Measurements from ENCODE around the gene SGCD.

DNA sequence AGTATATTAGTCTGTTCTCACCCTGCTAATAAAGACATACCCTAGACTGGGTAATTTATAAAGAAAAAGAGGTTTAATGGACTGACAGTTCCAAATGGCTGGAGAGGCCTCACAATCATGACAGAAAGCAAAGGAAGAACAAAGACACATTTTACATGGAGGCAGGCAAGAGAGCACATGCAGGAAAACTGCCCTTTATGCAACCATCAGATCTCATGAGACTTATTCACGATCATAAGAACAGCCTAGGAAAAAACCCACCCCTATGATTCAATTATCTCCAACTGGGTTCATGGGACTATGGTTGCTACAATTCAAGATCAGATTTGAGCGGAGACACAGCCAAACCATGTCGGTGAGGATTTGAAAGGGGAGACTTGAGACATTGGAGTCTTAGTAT lies 270.3 kb downstream of the SGCD start:
- TF ChIP-seq, protein P1, sequence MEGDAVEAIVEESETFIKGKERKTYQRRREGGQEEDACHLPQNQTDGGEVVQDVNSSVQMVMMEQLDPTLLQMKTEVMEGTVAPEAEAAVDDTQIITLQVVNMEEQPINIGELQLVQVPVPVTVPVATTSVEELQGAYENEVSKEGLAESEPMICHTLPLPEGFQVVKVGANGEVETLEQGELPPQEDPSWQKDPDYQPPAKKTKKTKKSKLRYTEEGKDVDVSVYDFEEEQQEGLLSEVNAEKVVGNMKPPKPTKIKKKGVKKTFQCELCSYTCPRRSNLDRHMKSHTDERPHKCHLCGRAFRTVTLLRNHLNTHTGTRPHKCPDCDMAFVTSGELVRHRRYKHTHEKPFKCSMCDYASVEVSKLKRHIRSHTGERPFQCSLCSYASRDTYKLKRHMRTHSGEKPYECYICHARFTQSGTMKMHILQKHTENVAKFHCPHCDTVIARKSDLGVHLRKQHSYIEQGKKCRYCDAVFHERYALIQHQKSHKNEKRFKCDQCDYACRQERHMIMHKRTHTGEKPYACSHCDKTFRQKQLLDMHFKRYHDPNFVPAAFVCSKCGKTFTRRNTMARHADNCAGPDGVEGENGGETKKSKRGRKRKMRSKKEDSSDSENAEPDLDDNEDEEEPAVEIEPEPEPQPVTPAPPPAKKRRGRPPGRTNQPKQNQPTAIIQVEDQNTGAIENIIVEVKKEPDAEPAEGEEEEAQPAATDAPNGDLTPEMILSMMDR (IDR thresholded peaks at IDR 0.05): no peak
- TF ChIP-seq POLR2AphosphoS5 (IDR thresholded peaks at IDR 0.05; ENCODE audit: low read depth, low read length) (no peak), TAF1 (IDR thresholded peaks at IDR 0.05; ENCODE audit: borderline replicate concordance, low read depth, low read length) (no peak), MXI1 (IDR thresholded peaks at IDR 0.05; ENCODE audit: low read depth, low read length) (no peak), CHD2 (IDR thresholded peaks at IDR 0.05; ENCODE audit: low read length, partially characterized antibody) (no peak), EP300 (IDR thresholded peaks at IDR 0.05; ENCODE audit: borderline replicate concordance in 1 of 2, low read depth in 1 of 2, low read length in 1 of 2) (no peak)

All from SK-N-SH (cell line).